ENCODE results near the gene SIK2.

Gene SIK2

GRCh38 chr11:111601636-111601978, 642 bp upstream of the SIK2 start:
- TF ChIP-seq MAX (IDR thresholded peaks at IDR 0.05), result no peak
- no peak for TF ChIP-seq REST (IDR thresholded peaks at IDR 0.05; ENCODE audit: low read depth)
- no peak for TF ChIP-seq TCF12 (IDR thresholded peaks at IDR 0.05; ENCODE audit: low read depth)
- TF ChIP-seq ZBTB7A (IDR thresholded peaks at IDR 0.05; ENCODE audit: low read depth), result no peak

DNA sequence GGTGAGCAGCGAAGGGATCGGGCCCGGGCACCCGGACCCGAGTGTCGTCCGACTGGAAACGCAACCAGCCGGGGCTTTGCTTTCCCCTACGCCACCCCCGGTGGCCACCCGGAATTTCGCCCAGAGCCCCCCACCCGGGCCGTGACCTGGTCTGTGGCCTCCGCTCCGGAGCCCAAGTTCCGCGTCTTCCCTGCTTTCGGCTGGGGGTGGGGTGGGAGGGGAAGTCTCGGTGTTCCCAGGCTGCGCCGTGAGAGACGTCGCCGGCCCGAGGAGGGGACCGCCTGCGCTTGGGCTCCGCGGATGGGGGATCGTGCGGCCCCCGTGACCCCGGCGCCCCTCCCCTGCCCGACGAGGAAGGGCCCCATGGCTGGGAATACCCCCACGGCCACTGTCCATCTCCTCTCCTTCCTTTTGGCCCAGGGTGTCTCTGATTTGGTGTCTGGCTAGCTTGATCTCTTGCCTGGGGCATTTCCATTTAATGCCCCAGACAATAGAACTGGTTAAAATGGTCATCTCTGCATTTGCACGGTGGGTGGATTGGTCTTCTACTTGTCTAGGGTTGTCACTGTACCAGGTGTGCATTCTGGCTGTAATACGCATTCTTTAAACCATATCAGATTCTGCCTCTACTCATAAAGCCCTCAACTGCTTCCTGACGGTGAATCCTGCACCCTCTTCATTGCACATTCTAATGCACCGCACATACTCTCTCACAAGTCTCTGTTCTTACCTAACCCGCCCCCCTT, 789 bp downstream of the SIK2 start:
- TF ChIP-seq ZBTB7A (IDR thresholded peaks at IDR 0.05; ENCODE audit: low read depth), result no peak
- no peak for TF ChIP-seq RAD21 (IDR thresholded peaks at IDR 0.05; ENCODE audit: low read depth)
- TF ChIP-seq TAF1 (IDR thresholded peaks at IDR 0.05; ENCODE audit: low read depth), result no peak; the same call in 1 of the 2 replicates

- TF ChIP-seq RAD21 (IDR thresholded peaks at IDR 0.05; ENCODE audit: low read depth) (no peak), TEAD4 (IDR thresholded peaks at IDR 0.05) (no peak), TAF1 (IDR thresholded peaks at IDR 0.05; ENCODE audit: low read depth) (no peak), YY1 (IDR thresholded peaks at IDR 0.05; ENCODE audit: low read depth) (no peak), NFIC (IDR thresholded peaks at IDR 0.05) (no peak), MAX (IDR thresholded peaks at IDR 0.05) (no peak), EP300 (IDR thresholded peaks at IDR 0.05; ENCODE audit: borderline replicate concordance) (no peak), ZBTB7A (IDR thresholded peaks at IDR 0.05; ENCODE audit: low read depth) (no peak), EGR1 (IDR thresholded peaks at IDR 0.05) (no peak)
Observed at GRCh38 chr11:111603611-111604130, 1.4 kb downstream of the SIK2 start.

- peak; percentile 51 for TF ChIP-seq RAD21 (IDR thresholded peaks at IDR 0.05; ENCODE audit: low read depth)
- TF ChIP-seq YY1 (IDR thresholded peaks at IDR 0.05; ENCODE audit: low read depth), result no peak
- TF ChIP-seq REST (IDR thresholded peaks at IDR 0.05; ENCODE audit: low read depth), result no peak
- TF ChIP-seq TCF12 (IDR thresholded peaks at IDR 0.05; ENCODE audit: low read depth), result no peak
- no peak for TF ChIP-seq FOXM1 (IDR thresholded peaks at IDR 0.05; ENCODE audit: borderline replicate concordance, low read depth)
- no peak for TF ChIP-seq NFIC (IDR thresholded peaks at IDR 0.05)
- TF ChIP-seq TEAD4 (IDR thresholded peaks at IDR 0.05), result no peak
- no peak for TF ChIP-seq TAF1 (IDR thresholded peaks at IDR 0.05; ENCODE audit: low read depth)
Observed at GRCh38 chr11:111604392-111605009, 2.3 kb downstream of the SIK2 start.

DNA sequence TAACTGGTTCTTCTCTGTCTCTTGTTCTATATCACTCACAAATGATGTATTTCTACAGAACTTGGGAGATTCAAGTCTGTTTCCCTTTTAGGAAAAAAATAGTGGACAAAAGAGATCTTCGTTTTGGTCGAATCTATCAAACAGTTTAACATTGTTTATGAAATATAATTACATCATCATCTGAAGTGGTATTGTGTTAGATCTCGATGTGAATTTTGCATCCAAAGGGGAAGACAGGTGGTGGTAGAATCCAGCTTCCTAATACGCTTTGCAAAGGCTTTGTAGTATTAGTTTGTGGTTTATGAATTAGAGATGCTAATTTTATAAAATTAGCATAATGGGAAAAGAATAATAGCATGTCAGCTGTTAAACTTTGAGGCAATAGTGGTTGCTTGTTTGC, 3.4 kb downstream of the SIK2 start:
- TF ChIP-seq TAF1 (IDR thresholded peaks at IDR 0.05; ENCODE audit: low read depth), result no peak
- no peak for TF ChIP-seq REST (IDR thresholded peaks at IDR 0.05; ENCODE audit: low read depth)
- TF ChIP-seq FOXM1 (IDR thresholded peaks at IDR 0.05; ENCODE audit: borderline replicate concordance, low read depth), result no peak
- TF ChIP-seq USF1 (IDR thresholded peaks at IDR 0.05), result no peak
- no peak for TF ChIP-seq ZBTB7A (IDR thresholded peaks at IDR 0.05; ENCODE audit: low read depth)
- no peak for TF ChIP-seq TEAD4 (IDR thresholded peaks at IDR 0.05)
- no peak for TF ChIP-seq RAD21 (IDR thresholded peaks at IDR 0.05; ENCODE audit: low read depth)
- no peak for TF ChIP-seq EGR1 (IDR thresholded peaks at IDR 0.05)
- TF ChIP-seq CREB1 (IDR thresholded peaks at IDR 0.05; ENCODE audit: low read depth), result no peak
- TF ChIP-seq CEBPB (IDR thresholded peaks at IDR 0.05), result no peak
- no peak for TF ChIP-seq TCF12 (IDR thresholded peaks at IDR 0.05; ENCODE audit: low read depth)
- no peak for TF ChIP-seq NFIC (IDR thresholded peaks at IDR 0.05)
- TF ChIP-seq EP300 (IDR thresholded peaks at IDR 0.05; ENCODE audit: borderline replicate concordance), result no peak

Data from Ishikawa (cell line).